Measurements from ENCODE around the gene CDC42EP3.

CDC42EP3 gene

DNA sequence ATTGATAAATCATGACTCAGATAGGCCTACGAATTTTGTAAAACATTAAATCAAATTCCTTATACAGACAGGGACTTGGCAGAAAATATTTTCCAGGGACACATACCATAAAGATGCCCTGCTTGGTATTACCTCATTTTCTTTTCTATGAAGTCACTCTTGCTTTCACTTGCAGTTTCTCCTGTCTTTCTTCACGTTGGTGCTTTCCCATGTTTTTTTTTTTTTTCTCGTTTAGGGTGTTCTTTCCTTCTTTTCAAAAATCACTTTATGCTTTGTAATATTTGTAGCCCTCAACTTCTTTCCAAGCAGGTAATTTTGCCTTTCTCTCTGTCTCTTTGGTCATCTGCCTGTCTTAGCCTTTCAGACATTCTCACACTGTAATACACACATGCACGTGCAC, 40.7 kb downstream of the CDC42EP3 start:
- H3K36me3 ChIP-seq (ENCODE audit: control insufficient read depth, insufficient read depth, low read length) = no peaks in the 10 kb centered on the region
- H3K27me3 ChIP-seq (ENCODE audit: control insufficient read depth, insufficient read depth, low read length) = no peaks in the 10 kb centered on the region
- WGBS (ENCODE audit: insufficient coverage, insufficient read length) = 100% methylated on average over 1 of the region's 4 CpGs
- no peak overlapping the region for H3K27ac ChIP-seq (ENCODE audit: low read length)
- H3K4me1 ChIP-seq (ENCODE audit: control insufficient read depth, insufficient read depth, low read length) = no peaks in the 10 kb centered on the region
- H3K4me3 ChIP-seq (ENCODE audit: low read length) = no peak overlapping the region
- no peaks in the 10 kb centered on the region for H3K9me3 ChIP-seq (ENCODE audit: control insufficient read depth, insufficient read depth, low read length)
- DNase-seq (ENCODE audit: low read depth, low spot score) = no peak

DNA sequence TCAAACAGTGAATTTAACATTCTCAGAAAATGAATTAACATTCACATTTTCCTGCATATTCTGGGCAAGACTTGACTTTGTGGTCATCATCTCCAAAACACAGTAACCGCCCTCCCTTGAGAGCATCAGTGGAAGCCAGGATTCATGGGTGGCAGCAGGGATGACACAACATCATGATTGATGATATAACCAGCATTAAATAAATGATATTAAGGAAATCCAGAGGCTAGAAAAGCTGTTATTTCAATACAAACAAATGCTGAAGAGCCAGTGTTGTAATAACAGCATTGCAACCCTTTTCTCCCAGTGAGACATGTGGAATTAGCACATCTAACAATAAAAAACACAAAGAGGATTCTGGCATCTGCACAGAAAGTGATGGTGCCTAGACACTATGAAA, 41.1 kb downstream of the CDC42EP3 start:
- Histone ChIP-seq H3K4me3 (ENCODE audit: low read length) (no peak overlapping the region), H3K27ac (ENCODE audit: low read length) (no peak overlapping the region), H3K4me1 (ENCODE audit: control insufficient read depth, insufficient read depth, low read length) (no peaks in the 10 kb centered on the region), H3K9me3 (ENCODE audit: control insufficient read depth, insufficient read depth, low read length) (no peaks in the 10 kb centered on the region), H3K27me3 (ENCODE audit: control insufficient read depth, insufficient read depth, low read length) (no peaks in the 10 kb centered on the region), H3K36me3 (ENCODE audit: control insufficient read depth, insufficient read depth, low read length) (no peaks in the 10 kb centered on the region)
- no peak for DNase-seq (ENCODE audit: low read depth, low spot score)
- WGBS (ENCODE audit: insufficient coverage, insufficient read length) = no CpG with 5 or more reads among the region's 1 CpG

DNA sequence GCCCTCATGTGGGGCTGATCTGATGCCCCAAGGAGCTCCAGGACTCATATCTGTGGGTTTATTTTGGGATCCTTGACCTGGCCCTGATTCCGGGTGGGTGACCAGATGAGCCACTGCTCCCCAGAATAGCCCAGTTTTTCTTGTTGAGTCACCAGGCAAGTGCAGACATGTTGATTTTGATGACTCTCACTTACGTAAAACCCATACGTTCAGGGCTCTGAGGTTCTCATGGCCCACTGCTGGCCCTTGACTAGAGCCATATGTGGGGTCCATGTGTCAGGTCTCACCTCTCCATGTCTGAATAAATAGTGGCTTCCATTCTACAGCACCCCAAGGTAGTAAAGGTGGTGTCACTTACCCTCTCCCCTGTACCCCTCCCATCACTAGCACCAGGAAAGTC, 41.9 kb downstream of the CDC42EP3 start:
- Histone ChIP-seq H3K4me1 (ENCODE audit: control insufficient read depth, insufficient read depth, low read length) (no peaks in the 10 kb centered on the region), H3K27ac (ENCODE audit: low read length) (no peak overlapping the region), H3K27me3 (ENCODE audit: control insufficient read depth, insufficient read depth, low read length) (no peaks in the 10 kb centered on the region), H3K36me3 (ENCODE audit: control insufficient read depth, insufficient read depth, low read length) (no peaks in the 10 kb centered on the region), H3K9me3 (ENCODE audit: control insufficient read depth, insufficient read depth, low read length) (no peaks in the 10 kb centered on the region), H3K4me3 (ENCODE audit: low read length) (no peak overlapping the region)
- WGBS (ENCODE audit: insufficient coverage, insufficient read length) = no CpG with 5 or more reads among the region's 3 CpGs
- DNase-seq (ENCODE audit: low read depth, low spot score) = no peak

DNA sequence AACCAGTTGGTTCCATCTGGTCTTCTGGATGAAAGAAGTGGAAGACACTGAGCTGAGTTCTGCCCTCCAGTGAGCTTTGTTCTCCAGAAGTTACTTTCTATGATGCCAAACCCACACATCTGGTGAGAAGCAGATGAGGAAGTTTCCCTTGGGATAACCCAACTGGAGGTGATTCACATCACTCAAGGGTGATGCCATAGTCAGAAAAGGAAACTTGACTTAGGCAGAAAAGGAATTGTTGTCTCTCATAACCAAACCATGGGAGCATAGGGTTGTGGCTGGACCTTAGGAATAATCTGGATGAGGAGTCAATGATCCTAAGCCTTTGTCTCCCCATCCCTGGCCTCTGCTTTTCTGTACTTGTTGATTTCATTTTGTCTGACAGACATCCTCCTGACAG, 43.7 kb downstream of the CDC42EP3 start:
- no peak for DNase-seq (ENCODE audit: low read depth, low spot score)

DNA sequence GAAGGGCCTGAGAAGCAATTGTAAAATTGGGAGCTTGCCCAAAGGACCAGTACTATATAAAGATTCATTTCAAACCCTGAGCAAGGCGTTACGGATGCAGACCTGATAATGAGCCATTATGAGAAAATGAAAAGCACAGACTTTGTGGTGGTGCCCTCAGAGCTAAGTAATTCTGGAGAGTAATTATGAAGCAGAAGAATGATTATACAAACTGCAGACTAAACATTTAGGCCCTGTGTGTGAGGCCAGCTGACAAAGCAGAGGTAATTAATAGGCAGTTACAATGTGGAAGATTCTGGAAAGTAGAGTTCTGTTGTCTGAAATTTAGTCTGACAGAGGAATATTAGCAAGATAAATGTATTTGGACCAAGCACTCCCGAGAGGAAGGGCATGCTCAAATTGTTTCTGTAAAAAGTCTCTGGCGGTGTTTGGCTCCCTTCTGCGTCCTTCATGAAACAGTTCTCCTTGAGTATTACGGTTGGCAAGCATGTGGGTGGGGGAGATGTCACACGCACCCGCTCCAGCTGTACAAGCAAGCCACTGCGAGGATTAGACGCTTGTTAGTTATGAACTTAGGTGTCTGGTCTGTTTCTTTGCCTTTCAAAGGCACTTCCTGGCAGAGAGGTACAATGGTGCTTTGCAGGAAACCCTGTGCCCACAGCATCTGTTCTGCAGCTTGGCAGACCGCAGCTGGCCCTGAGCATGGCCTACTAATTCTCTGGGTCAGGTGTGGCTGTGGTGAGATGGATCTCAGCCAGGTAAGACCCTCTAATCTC, 45.5 kb downstream of the CDC42EP3 start:
- no peaks in the 10 kb centered on the region for H3K9me3 ChIP-seq (ENCODE audit: control insufficient read depth, insufficient read depth, low read length)
- H3K27me3 ChIP-seq (ENCODE audit: control insufficient read depth, insufficient read depth, low read length) = no peaks in the 10 kb centered on the region
- H3K27ac ChIP-seq (ENCODE audit: low read length) = no peak overlapping the region
- WGBS (ENCODE audit: insufficient coverage, insufficient read length) = no CpG with 5 or more reads among the region's 11 CpGs
- H3K4me1 ChIP-seq (ENCODE audit: control insufficient read depth, insufficient read depth, low read length) = no peaks in the 10 kb centered on the region
- no peaks in the 10 kb centered on the region for H3K36me3 ChIP-seq (ENCODE audit: control insufficient read depth, insufficient read depth, low read length)
- H3K4me3 ChIP-seq (ENCODE audit: low read length) = no peak overlapping the region
- no peak for DNase-seq (ENCODE audit: low read depth, low spot score)

More for the DNA sequence above, 43.7 kb downstream of the CDC42EP3 start:
- Histone ChIP-seq H3K27me3 (ENCODE audit: control insufficient read depth, insufficient read depth, low read length) (no peaks in the 10 kb centered on the region), H3K4me1 (ENCODE audit: control insufficient read depth, insufficient read depth, low read length) (no peaks in the 10 kb centered on the region), H3K4me3 (ENCODE audit: low read length) (no peak overlapping the region), H3K9me3 (ENCODE audit: control insufficient read depth, insufficient read depth, low read length) (no peaks in the 10 kb centered on the region), H3K27ac (ENCODE audit: low read length) (no peak overlapping the region), H3K36me3 (ENCODE audit: control insufficient read depth, insufficient read depth, low read length) (no peaks in the 10 kb centered on the region)

DNA sequence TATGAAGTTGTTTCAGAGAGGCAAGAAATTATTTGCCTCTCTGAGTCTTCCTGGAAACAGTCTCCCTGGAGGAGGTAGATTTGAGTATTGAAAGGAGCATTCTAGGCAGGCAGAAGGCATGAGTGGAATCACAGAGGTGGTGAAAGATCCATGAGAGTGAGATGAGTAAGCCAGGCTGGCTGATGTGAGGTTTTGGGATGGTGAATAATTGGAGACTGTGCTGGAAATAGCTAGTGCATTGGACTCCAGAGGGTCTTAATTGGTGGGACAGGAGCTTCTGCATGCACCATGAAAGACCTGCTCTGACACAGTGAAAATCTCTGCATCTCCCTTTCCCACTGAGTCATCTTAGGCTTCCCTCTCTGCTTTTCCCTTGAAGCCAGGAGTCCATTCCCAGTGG, 46.3 kb downstream of the CDC42EP3 start:
- H3K27ac ChIP-seq (ENCODE audit: low read length) = no peak overlapping the region
- no peaks in the 10 kb centered on the region for H3K9me3 ChIP-seq (ENCODE audit: control insufficient read depth, insufficient read depth, low read length)
- H3K27me3 ChIP-seq (ENCODE audit: control insufficient read depth, insufficient read depth, low read length) = no peaks in the 10 kb centered on the region
- H3K4me3 ChIP-seq (ENCODE audit: low read length) = no peak overlapping the region
- H3K36me3 ChIP-seq (ENCODE audit: control insufficient read depth, insufficient read depth, low read length) = no peaks in the 10 kb centered on the region
- no peak for DNase-seq (ENCODE audit: low read depth, low spot score)
- no peaks in the 10 kb centered on the region for H3K4me1 ChIP-seq (ENCODE audit: control insufficient read depth, insufficient read depth, low read length)

DNA sequence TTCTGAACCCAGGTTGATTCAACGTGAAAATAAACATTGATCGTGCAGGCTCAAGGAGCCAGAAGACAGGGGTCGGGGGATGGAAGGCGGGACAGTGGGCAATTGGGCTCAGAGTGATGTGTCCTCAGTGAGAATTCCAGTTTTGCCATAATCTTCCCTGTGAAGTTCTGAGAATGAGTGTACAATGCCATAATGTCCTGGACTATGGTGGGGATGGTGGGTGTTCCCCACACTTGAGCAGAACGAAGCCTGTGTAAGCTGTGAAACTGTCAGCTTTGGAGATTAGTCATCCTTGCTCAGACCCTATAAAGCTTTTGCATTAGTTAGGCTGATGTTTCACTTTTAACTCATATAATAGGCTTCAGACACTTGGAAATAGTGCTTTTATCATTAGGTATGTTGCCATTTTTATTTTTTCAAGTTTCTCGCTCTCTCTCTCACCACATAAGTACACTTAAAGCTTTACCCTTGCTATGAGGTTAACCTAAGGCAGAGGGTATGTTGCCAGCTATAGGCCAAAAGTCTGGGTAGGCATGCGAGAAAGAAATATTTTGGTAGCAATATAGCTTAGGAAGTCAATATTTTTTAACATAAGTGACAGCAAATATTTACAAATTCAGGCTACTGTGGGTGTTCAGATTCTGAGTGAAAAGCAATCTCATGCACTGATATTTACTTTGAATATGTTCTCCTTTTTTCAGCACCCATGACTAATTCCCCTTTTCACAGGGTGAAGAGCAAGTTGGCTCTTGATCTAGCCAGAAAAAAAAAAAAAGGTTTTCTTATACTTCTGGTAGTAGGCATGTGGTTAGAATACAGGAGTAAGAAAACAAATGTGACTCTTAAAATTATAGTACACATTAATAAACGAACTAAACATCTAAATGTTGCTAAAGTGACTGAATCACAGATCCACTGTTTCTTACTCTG, 47.2 kb downstream of the CDC42EP3 start:
- no peaks in the 10 kb centered on the region for H3K36me3 ChIP-seq (ENCODE audit: control insufficient read depth, insufficient read depth, low read length)
- DNase-seq (ENCODE audit: low read depth, low spot score) = no peak
- no peak overlapping the region for H3K27ac ChIP-seq (ENCODE audit: low read length)
- no CpG with 5 or more reads among the region's 8 CpGs for WGBS (ENCODE audit: insufficient coverage, insufficient read length)
- H3K4me3 ChIP-seq (ENCODE audit: low read length) = no peak overlapping the region
- no peaks in the 10 kb centered on the region for H3K4me1 ChIP-seq (ENCODE audit: control insufficient read depth, insufficient read depth, low read length)
- H3K27me3 ChIP-seq (ENCODE audit: control insufficient read depth, insufficient read depth, low read length) = no peaks in the 10 kb centered on the region
- no peaks in the 10 kb centered on the region for H3K9me3 ChIP-seq (ENCODE audit: control insufficient read depth, insufficient read depth, low read length)

DNA sequence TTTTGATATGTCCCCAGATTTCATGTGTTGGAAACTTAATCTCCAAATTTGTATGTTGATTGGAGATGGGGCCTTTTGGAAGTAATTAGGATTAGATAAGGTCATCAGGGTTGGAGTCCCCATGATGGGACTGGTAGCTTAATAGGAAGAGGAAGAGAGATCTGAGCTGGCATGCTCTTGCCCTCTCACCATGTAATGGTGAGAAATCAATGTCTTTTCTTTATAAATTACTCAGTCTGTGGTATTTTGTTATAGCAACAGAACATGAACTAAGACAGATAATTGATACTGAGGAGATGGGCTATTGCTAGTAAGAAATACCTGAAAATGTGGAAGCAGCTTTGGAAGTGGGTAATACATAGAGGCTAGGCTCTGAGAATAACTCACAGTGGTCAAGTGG, 48.0 kb downstream of the CDC42EP3 start:
- no peak overlapping the region for H3K27ac ChIP-seq (ENCODE audit: low read length)
- no peaks in the 10 kb centered on the region for H3K4me1 ChIP-seq (ENCODE audit: control insufficient read depth, insufficient read depth, low read length)

DNA sequence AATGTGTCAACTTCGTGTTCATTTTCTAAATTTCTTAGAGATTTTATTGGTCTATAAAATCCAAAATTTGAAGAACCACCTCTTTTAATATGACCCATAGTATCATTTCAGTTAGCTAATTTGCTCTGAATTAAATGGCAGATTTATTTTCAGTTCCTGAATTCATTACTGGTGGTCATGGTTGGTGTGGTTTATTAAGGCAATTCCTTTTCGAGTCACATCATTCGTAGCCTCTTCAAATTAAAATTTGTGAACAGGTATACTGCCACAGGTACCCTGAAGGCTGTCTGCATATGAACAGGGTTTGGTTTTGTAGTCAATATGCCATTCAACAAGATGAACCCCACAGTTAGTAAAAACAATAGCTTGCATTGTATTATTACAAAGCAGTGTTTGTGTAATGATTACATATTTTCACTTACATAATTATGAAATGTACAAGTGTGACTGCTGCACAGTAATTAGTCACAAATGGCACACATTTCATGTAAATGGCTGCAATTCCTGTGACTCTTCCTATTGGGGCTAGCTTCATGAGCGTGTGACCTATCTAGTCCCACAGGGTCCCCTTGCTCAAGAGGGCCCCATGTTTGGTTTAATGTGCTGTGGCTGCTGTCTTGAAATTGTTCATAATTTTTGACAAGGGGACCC, 48.9 kb downstream of the CDC42EP3 start:
- H3K4me1 ChIP-seq (ENCODE audit: control insufficient read depth, insufficient read depth, low read length) = no peaks in the 10 kb centered on the region
- H3K9me3 ChIP-seq (ENCODE audit: control insufficient read depth, insufficient read depth, low read length) = no peaks in the 10 kb centered on the region
- no peak overlapping the region for H3K4me3 ChIP-seq (ENCODE audit: low read length)
- DNase-seq (ENCODE audit: low read depth, low spot score) = no peak
- H3K36me3 ChIP-seq (ENCODE audit: control insufficient read depth, insufficient read depth, low read length) = no peaks in the 10 kb centered on the region
- H3K27me3 ChIP-seq (ENCODE audit: control insufficient read depth, insufficient read depth, low read length) = no peaks in the 10 kb centered on the region
- no CpG with 5 or more reads among the region's 4 CpGs for WGBS (ENCODE audit: insufficient coverage, insufficient read length)
- no peak overlapping the region for H3K27ac ChIP-seq (ENCODE audit: low read length)

More for the DNA sequence above, 48.0 kb downstream of the CDC42EP3 start:
- no peaks in the 10 kb centered on the region for H3K36me3 ChIP-seq (ENCODE audit: control insufficient read depth, insufficient read depth, low read length)
- H3K4me3 ChIP-seq (ENCODE audit: low read length) = no peak overlapping the region
- no peaks in the 10 kb centered on the region for H3K9me3 ChIP-seq (ENCODE audit: control insufficient read depth, insufficient read depth, low read length)
- no peaks in the 10 kb centered on the region for H3K27me3 ChIP-seq (ENCODE audit: control insufficient read depth, insufficient read depth, low read length)
- DNase-seq (ENCODE audit: low read depth, low spot score) = no peak

DNA sequence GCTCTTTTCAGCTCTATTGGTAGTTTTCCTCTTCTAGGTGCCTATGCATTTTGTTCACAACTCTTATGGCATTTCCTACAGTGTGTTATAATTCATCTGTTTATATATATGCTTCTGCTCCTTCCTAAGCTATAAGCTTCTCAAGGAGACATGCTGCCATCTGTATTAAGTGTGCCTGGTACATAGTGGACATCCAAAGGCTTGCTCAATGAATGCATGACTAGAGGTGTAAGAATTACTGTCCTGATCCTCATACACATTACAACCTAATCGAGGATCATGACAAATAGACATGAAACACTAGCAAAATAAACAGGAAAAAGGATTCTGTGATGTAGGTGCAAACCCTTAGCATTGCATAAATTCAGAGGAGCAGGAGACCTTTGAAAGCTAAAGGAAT, 50.2 kb downstream of the CDC42EP3 start:
- no peak for DNase-seq (ENCODE audit: low read depth, low spot score)
- H3K4me3 ChIP-seq (ENCODE audit: low read length) = no peak overlapping the region
- H3K9me3 ChIP-seq (ENCODE audit: control insufficient read depth, insufficient read depth, low read length) = no peaks in the 10 kb centered on the region
- no peaks in the 10 kb centered on the region for H3K36me3 ChIP-seq (ENCODE audit: control insufficient read depth, insufficient read depth, low read length)
- no peak overlapping the region for H3K27ac ChIP-seq (ENCODE audit: low read length)
- H3K27me3 ChIP-seq (ENCODE audit: control insufficient read depth, insufficient read depth, low read length) = no peaks in the 10 kb centered on the region
- no CpG with 5 or more reads among the region's 1 CpG for WGBS (ENCODE audit: insufficient coverage, insufficient read length)
- no peaks in the 10 kb centered on the region for H3K4me1 ChIP-seq (ENCODE audit: control insufficient read depth, insufficient read depth, low read length)
